HepG2 (cell line): ENCODE measurements around the gene PSENEN. TPM values are rescaled to one million over a fixed set of nuclear protein-coding genes. Genes with fewer than 3 reads are reported as not detected.

Experiments
- CHD2 ChIP-seq: IDR thresholded peaks from 2 replicates; pipeline ENCODE4 v1.6.1; 2011; ENCODE audit warnings: low read depth, low read length, improper control_type of control experiment
- FIP1L1 ChIP-seq: fragments of 200-400 bp; formaldehyde crosslinking; IDR thresholded peaks from 2 replicates; pipeline ENCODE4 v1.6.1; 2018; ENCODE audit warnings: low read depth, mild to moderate bottlenecking, low read length, moderate library complexity, borderline replicate concordance; ENCODE audit not compliant: insufficient read depth
- FOSL2 ChIP-seq: sonication (generic); formaldehyde crosslinking; IDR thresholded peaks from 2 replicates; pipeline ENCODE4 v1.4.0; 2020; ENCODE audit warnings: missing genetic modification reagents
- GTF2F1 ChIP-seq: fragments of 150-350 bp; IDR thresholded peaks from 2 replicates; pipeline ENCODE4 v1.6.1; 2014; ENCODE audit warnings: low read length
- RNF219 ChIP-seq: sonication (generic); formaldehyde crosslinking; IDR thresholded peaks from 2 replicates; pipeline ENCODE4 v1.5.0; 2020; ENCODE audit warnings: mild to moderate bottlenecking, missing genetic modification reagents
- SMAD1 ChIP-seq: sonication (generic); formaldehyde crosslinking; IDR thresholded peaks from 2 replicates; pipeline ENCODE4 v1.4.0; 2020; ENCODE audit warnings: missing genetic modification reagents, low read depth, mild to moderate bottlenecking, borderline replicate concordance
- TEAD3 ChIP-seq: optimal IDR thresholded peaks from 2 replicates; pipeline ENCODE3; 2016; ENCODE audit warnings: borderline replicate concordance
- TMF1 ChIP-seq: sonication (generic); formaldehyde crosslinking; IDR thresholded peaks from 2 replicates; pipeline ENCODE4 v1.8.1; 2022; ENCODE audit warnings: low read depth, missing genetic modification reagents
- ZBED4 ChIP-seq: sonication (generic); formaldehyde crosslinking; IDR thresholded peaks from 2 replicates; pipeline ENCODE4 v1.4.0; 2020; ENCODE audit warnings: missing genetic modification reagents, borderline replicate concordance
- ZNF230 ChIP-seq: sonication (generic); formaldehyde crosslinking; IDR thresholded peaks from 2 replicates; pipeline ENCODE4 v1.4.0; 2020; ENCODE audit warnings: mild to moderate bottlenecking, missing genetic modification reagents
- ZNF264 ChIP-seq: sonication (generic); formaldehyde crosslinking; IDR thresholded peaks from 2 replicates; pipeline ENCODE4 v1.4.0; 2020; ENCODE audit warnings: missing genetic modification reagents
- ZNF670 ChIP-seq: sonication (generic); formaldehyde crosslinking; IDR thresholded peaks from 2 replicates; pipeline ENCODE4 v1.8.0; 2022; ENCODE audit warnings: mild to moderate bottlenecking, missing genetic modification reagents, borderline replicate concordance
- ZNF891 ChIP-seq: sonication (generic); formaldehyde crosslinking; IDR thresholded peaks from 2 replicates; pipeline ENCODE4 v1.5.0; 2020; ENCODE audit warnings: mild to moderate bottlenecking, missing genetic modification reagents
- ZSCAN21 ChIP-seq: sonication (generic); formaldehyde crosslinking; IDR thresholded peaks from 2 replicates; pipeline ENCODE4 v1.8.0; 2022; ENCODE audit warnings: mild to moderate bottlenecking, missing genetic modification reagents, moderate library complexity, borderline replicate concordance
- polyA plus RNA-seq, 8 experiments: library from polyadenylated mRNA; depleted of rRNA in 3 of 8; stranded (reverse) in 7 of 8; unstranded in 1 of 8; fragments of >200 nt; fragmentation: Illumina TruSeq in 4 of 8; extraction: Trizol in 4 of 8; gene quantifications; 2 replicates each; pipeline versions ENCODE4 v1.2.1 to v1.2.3, GENCODE V29; 2011 to 2016; ENCODE audit warnings: low read depth in 4 of 8, missing spikeins in 1 of 8, mixed read lengths in 1 of 8; ENCODE audit not compliant: insufficient read depth in 1 of 8
- total RNA-seq, 5 experiments: library from RNA; depleted of rRNA; stranded (reverse); fragments of >200 nt; fragmentation: Illumina TruSeq; extraction: Trizol; gene quantifications; 2 replicates each; pipeline ENCODE4 v1.2.3, GENCODE V29; 2016; ENCODE audit warnings: low read depth in 1 of 5
- TF ChIP-seq, protein P1 (sequence below): sonication (generic); formaldehyde crosslinking; IDR thresholded peaks from 2 replicates; pipeline ENCODE4 v1.5.1; 2020; ENCODE audit warnings: missing genetic modification reagents, mild to moderate bottlenecking, borderline replicate concordance
- TF ChIP-seq, protein P2 (sequence below): sonication (generic); formaldehyde crosslinking; IDR thresholded peaks from 2 replicates; pipeline ENCODE4 v1.5.1; 2020; ENCODE audit warnings: missing genetic modification reagents, mild to moderate bottlenecking, borderline replicate concordance
- TF ChIP-seq, protein P3 (sequence below): IDR thresholded peaks from 2 replicates; pipeline ENCODE4 v1.6.1; 2012; ENCODE audit warnings: low read depth, low read length, improper control_type of control experiment

Gene PSENEN
- total and polyA plus RNA-seq, 2 of the 13 experiments (the other 11 are each of a cell fraction or from before 2014, with no cell fraction given), result 16.9 to 34.2 TPM

DNA sequence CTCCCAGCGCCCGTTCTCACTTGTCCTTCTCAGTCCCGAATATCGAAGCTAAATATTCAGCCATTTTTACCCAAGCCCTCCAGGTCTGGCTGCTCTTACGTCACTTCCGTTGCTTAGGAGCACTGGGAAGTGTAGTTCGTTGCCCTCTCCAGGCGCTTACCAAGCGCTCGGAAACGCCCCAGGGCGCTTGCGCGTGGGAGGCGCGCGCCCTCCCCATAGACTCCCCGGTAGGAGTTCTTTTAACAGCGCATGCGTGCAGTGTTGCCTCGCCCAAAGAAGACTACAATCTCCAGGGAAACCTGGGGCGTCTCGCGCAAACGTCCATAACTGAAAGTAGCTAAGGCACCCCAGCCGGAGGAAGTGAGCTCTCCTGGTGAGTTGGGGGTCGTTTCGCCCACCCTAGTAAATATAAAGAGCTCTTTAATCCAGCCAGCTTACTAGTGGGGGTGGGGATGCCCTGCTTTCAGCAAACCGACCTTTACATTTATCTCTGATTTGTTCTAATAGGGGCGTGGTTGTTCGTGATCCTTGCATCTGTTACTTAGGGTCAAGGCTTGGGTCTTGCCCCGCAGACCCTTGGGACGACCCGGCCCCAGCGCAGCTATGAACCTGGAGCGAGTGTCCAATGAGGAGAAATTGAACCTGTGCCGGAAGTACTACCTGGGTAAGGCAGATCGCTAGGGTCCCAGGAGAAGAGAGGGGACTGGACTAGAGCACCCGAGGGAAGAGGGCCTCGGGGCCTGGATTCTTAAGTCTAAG is at the start of gene PSENEN, which contains the start of gene U2AF1L4 (continued):
- TF ChIP-seq, protein P1, sequence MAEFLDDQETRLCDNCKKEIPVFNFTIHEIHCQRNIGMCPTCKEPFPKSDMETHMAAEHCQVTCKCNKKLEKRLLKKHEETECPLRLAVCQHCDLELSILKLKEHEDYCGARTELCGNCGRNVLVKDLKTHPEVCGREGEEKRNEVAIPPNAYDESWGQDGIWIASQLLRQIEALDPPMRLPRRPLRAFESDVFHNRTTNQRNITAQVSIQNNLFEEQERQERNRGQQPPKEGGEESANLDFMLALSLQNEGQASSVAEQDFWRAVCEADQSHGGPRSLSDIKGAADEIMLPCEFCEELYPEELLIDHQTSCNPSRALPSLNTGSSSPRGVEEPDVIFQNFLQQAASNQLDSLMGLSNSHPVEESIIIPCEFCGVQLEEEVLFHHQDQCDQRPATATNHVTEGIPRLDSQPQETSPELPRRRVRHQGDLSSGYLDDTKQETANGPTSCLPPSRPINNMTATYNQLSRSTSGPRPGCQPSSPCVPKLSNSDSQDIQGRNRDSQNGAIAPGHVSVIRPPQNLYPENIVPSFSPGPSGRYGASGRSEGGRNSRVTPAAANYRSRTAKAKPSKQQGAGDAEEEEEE (CRISPR knock-in tag), result no peak
- TF ChIP-seq FOSL2 (no peak), SMAD1 (CRISPR knock-in tag) (no peak; the same call in 1 of the 2 replicates), ZNF670 (no peak), TMF1 (CRISPR knock-in tag) (no peak), CHD2 (peak; percentile 50; the same call in 1 of the 2 replicates), ZNF230 (CRISPR knock-in tag) (no peak), GTF2F1 (no peak), ZBED4 (CRISPR knock-in tag) (no peak), FIP1L1 (no peak), ZSCAN21 (no peak), ZNF891 (CRISPR knock-in tag) (no peak; the same call in 1 of the 2 replicates), RNF219 (CRISPR knock-in tag) (no peak), ZNF264 (CRISPR knock-in tag) (no peak), TEAD3 (CRISPR knock-in tag) (no peak)
- TF ChIP-seq, protein P2, sequence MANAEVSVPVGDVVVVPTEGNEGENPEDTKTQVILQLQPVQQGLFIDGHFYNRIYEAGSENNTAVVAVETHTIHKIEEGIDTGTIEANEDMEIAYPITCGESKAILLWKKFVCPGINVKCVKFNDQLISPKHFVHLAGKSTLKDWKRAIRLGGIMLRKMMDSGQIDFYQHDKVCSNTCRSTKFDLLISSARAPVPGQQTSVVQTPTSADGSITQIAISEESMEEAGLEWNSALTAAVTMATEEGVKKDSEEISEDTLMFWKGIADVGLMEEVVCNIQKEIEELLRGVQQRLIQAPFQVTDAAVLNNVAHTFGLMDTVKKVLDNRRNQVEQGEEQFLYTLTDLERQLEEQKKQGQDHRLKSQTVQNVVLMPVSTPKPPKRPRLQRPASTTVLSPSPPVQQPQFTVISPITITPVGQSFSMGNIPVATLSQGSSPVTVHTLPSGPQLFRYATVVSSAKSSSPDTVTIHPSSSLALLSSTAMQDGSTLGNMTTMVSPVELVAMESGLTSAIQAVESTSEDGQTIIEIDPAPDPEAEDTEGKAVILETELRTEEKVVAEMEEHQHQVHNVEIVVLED, result peak; percentile 75
- TF ChIP-seq, protein P3, sequence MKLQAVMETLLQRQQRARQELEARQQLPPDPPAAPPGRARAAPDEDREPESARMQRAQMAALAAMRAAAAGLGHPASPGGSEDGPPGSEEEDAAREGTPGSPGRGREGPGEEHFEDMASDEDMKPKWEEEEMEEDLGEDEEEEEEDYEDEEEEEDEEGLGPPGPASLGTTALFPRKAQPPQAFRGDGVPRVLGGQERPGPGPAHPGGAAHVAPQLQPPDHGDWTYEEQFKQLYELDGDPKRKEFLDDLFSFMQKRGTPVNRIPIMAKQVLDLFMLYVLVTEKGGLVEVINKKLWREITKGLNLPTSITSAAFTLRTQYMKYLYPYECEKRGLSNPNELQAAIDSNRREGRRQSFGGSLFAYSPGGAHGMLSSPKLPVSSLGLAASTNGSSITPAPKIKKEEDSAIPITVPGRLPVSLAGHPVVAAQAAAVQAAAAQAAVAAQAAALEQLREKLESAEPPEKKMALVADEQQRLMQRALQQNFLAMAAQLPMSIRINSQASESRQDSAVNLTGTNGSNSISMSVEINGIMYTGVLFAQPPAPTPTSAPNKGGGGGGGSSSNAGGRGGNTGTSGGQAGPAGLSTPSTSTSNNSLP, result no peak
